ENCODE results near the gene RFTN1. TPM values are rescaled to one million over a fixed set of nuclear protein-coding genes. Genes with fewer than 3 reads are reported as not detected.

The RFTN1 gene
- polyA plus RNA-seq, 2 of the 4 experiments (the other 2 are of a cell fraction): 1.8 to 3.7 TPM

GRCh38 chr3:16439848-16440708 lies 73.4 kb downstream of the RFTN1 start:
- no peak for TF ChIP-seq HOXB5 (CRISPR knock-in tag; IDR thresholded peaks at IDR 0.05)
- TF ChIP-seq CHD4 (IDR thresholded peaks at IDR 0.05; ENCODE audit: borderline replicate concordance): no peak
- TF ChIP-seq, protein P1, sequence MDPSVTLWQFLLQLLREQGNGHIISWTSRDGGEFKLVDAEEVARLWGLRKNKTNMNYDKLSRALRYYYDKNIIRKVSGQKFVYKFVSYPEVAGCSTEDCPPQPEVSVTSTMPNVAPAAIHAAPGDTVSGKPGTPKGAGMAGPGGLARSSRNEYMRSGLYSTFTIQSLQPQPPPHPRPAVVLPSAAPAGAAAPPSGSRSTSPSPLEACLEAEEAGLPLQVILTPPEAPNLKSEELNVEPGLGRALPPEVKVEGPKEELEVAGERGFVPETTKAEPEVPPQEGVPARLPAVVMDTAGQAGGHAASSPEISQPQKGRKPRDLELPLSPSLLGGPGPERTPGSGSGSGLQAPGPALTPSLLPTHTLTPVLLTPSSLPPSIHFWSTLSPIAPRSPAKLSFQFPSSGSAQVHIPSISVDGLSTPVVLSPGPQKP (IDR thresholded peaks at IDR 0.05; ENCODE audit: low read depth, low read length): no peak
- no peak for TF ChIP-seq POLR2AphosphoS2 (conservative IDR thresholded peaks at IDR 0.05; ENCODE audit: low read length)
- TF ChIP-seq CEBPB (IDR thresholded peaks at IDR 0.05): no peak
- no peak for TF ChIP-seq CHD2 (IDR thresholded peaks at IDR 0.05; ENCODE audit: low read length, partially characterized antibody)
- TF ChIP-seq KDM5A (IDR thresholded peaks at IDR 0.05): no peak
- no peak for TF ChIP-seq ZNF302 (CRISPR knock-in tag; IDR thresholded peaks at IDR 0.05)
- TF ChIP-seq BHLHE40 (IDR thresholded peaks at IDR 0.05; ENCODE audit: low read depth, low read length): no peak
- TF ChIP-seq E2F6 (IDR thresholded peaks at IDR 0.05; ENCODE audit: borderline replicate concordance, low read depth): no peak
- no peak for TF ChIP-seq GATA3 (IDR thresholded peaks at IDR 0.05; ENCODE audit: borderline replicate concordance)
- TF ChIP-seq HDAC2 (IDR thresholded peaks at IDR 0.05): no peak
- no peak for TF ChIP-seq MYC (IDR thresholded peaks at IDR 0.05; ENCODE audit: borderline replicate concordance, low read length)
- no peak for TF ChIP-seq NFE2L2 (conservative IDR thresholded peaks at IDR 0.05; ENCODE audit: low read length)
- TF ChIP-seq RFX5 (IDR thresholded peaks at IDR 0.05): no peak
- TF ChIP-seq MAFK (IDR thresholded peaks at IDR 0.05; ENCODE audit: partially characterized antibody): no peak
- no peak for TF ChIP-seq FOXS1 (CRISPR knock-in tag; IDR thresholded peaks at IDR 0.05)
- Histone ChIP-seq H3K4me3 (no peak overlapping the region), H3K27ac (no peak overlapping the region), H3K4me1 (no peaks in the 10 kb centered on the region), H3K4me2 (no peak overlapping the region), H3K9me3 (no peaks in the 10 kb centered on the region)
- no peak for ATAC-seq
- no peak for DNase-seq (ENCODE audit: low read depth in 1 of 2, low spot score in 1 of 2)
- CTCF ChIA-PET: no interaction called here
- WGBS (ENCODE audit: missing lambda C conversion rate): 74% methylated on average over 13 of the region's 13 CpGs
- POLR2A ChIA-PET: no interaction called here
- FAIRE-seq: no peak

DNA sequence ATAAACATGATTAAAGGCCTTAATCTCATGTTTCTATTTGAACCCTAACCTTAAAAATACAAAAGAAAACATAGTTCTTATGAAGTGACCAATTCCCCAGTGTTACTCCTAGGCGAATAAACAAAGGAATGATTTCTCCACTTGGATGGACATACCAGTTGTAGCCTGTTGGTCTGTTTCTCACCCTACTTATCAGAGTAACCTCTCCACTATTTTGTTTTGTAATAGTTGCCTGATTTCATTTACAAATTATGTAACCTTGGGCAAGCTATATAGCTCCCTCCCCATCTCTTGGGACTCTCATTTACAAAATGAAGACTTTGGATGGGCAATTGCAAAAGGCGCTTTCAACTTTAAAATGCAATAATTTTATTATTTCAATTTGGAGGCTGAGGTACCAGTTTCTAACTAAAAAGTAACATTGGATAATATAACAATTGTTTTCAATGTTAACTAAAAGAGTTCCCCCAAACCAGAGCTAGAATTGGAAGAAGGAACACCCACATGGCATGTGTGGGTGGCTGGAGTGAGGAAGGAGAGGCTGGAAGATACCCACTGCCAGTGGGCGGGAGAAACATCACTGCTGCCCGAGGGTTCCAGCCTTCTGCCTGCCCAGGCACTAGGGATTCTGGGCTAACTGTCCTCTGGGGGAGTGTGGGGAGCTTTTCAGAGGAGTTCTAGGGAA lies 74.2 kb downstream of the RFTN1 start:
- Histone ChIP-seq H3K27ac (no peak overlapping the region), H3K9me3 (no peaks in the 10 kb centered on the region), H3K4me3 (no peak overlapping the region), H3K4me1 (no peaks in the 10 kb centered on the region), H3K4me2 (no peak overlapping the region)
- FAIRE-seq (no peak), DNase-seq (ENCODE audit: low read depth in 1 of 2, low spot score in 1 of 2) (no peak), ATAC-seq (no peak)
- WGBS (ENCODE audit: missing lambda C conversion rate): 72% methylated on average over 4 of the region's 4 CpGs
- ChIA-PET CTCF (no interaction called here), POLR2A (no interaction called here)
- TF ChIP-seq TFCP2L1 (CRISPR knock-in tag; IDR thresholded peaks at IDR 0.05) (no peak), RFX5 (IDR thresholded peaks at IDR 0.05) (no peak), CHD4 (IDR thresholded peaks at IDR 0.05; ENCODE audit: borderline replicate concordance) (no peak), CTCF (IDR thresholded peaks at IDR 0.05) (no peak), NPAS2 (CRISPR knock-in tag; IDR thresholded peaks at IDR 0.05; ENCODE audit: borderline replicate concordance) (no peak), JUN (IDR thresholded peaks at IDR 0.05) (no peak), MAFK (IDR thresholded peaks at IDR 0.05; ENCODE audit: partially characterized antibody) (no peak), EHMT2 (IDR thresholded peaks at IDR 0.05; ENCODE audit: low read depth) (no peak), RCOR1 (IDR thresholded peaks at IDR 0.05; ENCODE audit: low read depth, low read length) (no peak)
- TF ChIP-seq, protein P2, sequence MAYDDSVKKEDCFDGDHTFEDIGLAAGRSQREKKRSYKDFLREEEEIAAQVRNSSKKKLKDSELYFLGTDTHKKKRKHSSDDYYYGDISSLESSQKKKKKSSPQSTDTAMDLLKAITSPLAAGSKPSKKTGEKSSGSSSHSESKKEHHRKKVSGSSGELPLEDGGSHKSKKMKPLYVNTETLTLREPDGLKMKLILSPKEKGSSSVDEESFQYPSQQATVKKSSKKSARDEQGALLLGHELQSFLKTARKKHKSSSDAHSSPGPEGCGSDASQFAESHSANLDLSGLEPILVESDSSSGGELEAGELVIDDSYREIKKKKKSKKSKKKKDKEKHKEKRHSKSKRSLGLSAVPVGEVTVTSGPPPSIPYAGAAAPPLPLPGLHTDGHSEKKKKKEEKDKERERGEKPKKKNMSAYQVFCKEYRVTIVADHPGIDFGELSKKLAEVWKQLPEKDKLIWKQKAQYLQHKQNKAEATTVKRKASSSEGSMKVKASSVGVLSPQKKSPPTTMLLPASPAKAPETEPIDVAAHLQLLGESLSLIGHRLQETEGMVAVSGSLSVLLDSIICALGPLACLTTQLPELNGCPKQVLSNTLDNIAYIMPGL (CRISPR knock-in tag; IDR thresholded peaks at IDR 0.05; ENCODE audit: borderline replicate concordance): no peak
- TF ChIP-seq, protein P3, sequence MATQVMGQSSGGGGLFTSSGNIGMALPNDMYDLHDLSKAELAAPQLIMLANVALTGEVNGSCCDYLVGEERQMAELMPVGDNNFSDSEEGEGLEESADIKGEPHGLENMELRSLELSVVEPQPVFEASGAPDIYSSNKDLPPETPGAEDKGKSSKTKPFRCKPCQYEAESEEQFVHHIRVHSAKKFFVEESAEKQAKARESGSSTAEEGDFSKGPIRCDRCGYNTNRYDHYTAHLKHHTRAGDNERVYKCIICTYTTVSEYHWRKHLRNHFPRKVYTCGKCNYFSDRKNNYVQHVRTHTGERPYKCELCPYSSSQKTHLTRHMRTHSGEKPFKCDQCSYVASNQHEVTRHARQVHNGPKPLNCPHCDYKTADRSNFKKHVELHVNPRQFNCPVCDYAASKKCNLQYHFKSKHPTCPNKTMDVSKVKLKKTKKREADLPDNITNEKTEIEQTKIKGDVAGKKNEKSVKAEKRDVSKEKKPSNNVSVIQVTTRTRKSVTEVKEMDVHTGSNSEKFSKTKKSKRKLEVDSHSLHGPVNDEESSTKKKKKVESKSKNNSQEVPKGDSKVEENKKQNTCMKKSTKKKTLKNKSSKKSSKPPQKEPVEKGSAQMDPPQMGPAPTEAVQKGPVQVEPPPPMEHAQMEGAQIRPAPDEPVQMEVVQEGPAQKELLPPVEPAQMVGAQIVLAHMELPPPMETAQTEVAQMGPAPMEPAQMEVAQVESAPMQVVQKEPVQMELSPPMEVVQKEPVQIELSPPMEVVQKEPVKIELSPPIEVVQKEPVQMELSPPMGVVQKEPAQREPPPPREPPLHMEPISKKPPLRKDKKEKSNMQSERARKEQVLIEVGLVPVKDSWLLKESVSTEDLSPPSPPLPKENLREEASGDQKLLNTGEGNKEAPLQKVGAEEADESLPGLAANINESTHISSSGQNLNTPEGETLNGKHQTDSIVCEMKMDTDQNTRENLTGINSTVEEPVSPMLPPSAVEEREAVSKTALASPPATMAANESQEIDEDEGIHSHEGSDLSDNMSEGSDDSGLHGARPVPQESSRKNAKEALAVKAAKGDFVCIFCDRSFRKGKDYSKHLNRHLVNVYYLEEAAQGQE (IDR thresholded peaks at IDR 0.05): no peak
